D721Med (cell line): ENCODE measurements around the gene KRT5.

Experiments
- DNase-seq: peaks from one replicate; pipeline ENCODE4 v3.0.0; 2011; ENCODE audit warnings: low spot score; ENCODE audit not compliant: insufficient read length
- FAIRE-seq: peaks from 2 replicates; lab custom pipeline; 2011; peaks lifted over from hg19 to GRCh38; lab: Jason Lieb, UNC
- CTCF ChIP-seq: IDR thresholded peaks from 2 replicates; pipeline ENCODE4 v1.5.1; 2012; ENCODE audit warnings: mild to moderate bottlenecking, control low read depth; ENCODE audit not compliant: insufficient read depth; ENCODE audit errors: missing control alignments

Gene KRT5

GRCh38 chr12:52477651-52478050 lies 42.5 kb downstream of the KRT5 start:
- no peak for FAIRE-seq
- no peak for TF ChIP-seq CTCF
- DNase-seq = no peak

GRCh38 chr12:52474212-52474611 lies 46.0 kb downstream of the KRT5 start:
- TF ChIP-seq CTCF = no peak
- no peak for DNase-seq
- no peak for FAIRE-seq

- no peak for TF ChIP-seq CTCF
- DNase-seq (no peak), FAIRE-seq (no peak)
Observed at GRCh38 chr12:52473768-52474167, 46.4 kb downstream of the KRT5 start, which contains the start of gene KRT6C. TSS of gene KRT6C (minus strand) at chr12:52473805. CDS start at chr12:52473737, 68 bp downstream.

GRCh38 chr12:52469853-52470252 lies 50.3 kb downstream of the KRT5 start:
- FAIRE-seq (no peak), DNase-seq (no peak)
- no peak for TF ChIP-seq CTCF

- TF ChIP-seq CTCF = no peak
- DNase-seq = no peak
- FAIRE-seq = no peak
Observed at GRCh38 chr12:52464897-52465296, 55.3 kb downstream of the KRT5 start.
